HepG2 (cell line): ENCODE measurements around the gene DELE1. TPM values are rescaled to one million over a fixed set of nuclear protein-coding genes. Genes with fewer than 3 reads are reported as not detected.

Source experiments
- ATF7-NPFF ChIP-seq: sonication (generic); formaldehyde crosslinking; IDR thresholded peaks from 2 replicates; pipeline ENCODE4 v1.8.1; 2023; ENCODE audit warnings: mild to moderate bottlenecking, low read depth, missing genetic modification reagents, moderate library complexity
- CAMTA2 ChIP-seq: sonication (generic); formaldehyde crosslinking; IDR thresholded peaks from 2 replicates; pipeline ENCODE4 v1.4.0; 2020; ENCODE audit warnings: mild to moderate bottlenecking, missing genetic modification reagents, borderline replicate concordance
- ELF4 ChIP-seq: sonication (generic); formaldehyde crosslinking; IDR thresholded peaks from 2 replicates; pipeline ENCODE4 v1.5.0; 2020; ENCODE audit warnings: missing genetic modification reagents, mild to moderate bottlenecking, moderate library complexity, borderline replicate concordance
- HDAC2 ChIP-seq: sonication (generic); formaldehyde crosslinking; IDR thresholded peaks from 2 replicates; pipeline ENCODE4 v1.4.0; 2020; ENCODE audit warnings: missing genetic modification reagents
- KAT8 ChIP-seq: IDR thresholded peaks from 2 replicates; pipeline ENCODE4 v1.6.1; 2016; ENCODE audit warnings: missing genetic modification reagents, missing compliant biosample characterization
- MAFF ChIP-seq: IDR thresholded peaks from 2 replicates; pipeline ENCODE4 v1.6.1; 2011; ENCODE audit warnings: low read depth, low read length, improper control_type of control experiment
- NKX3-1 ChIP-seq: sonication (generic); formaldehyde crosslinking; IDR thresholded peaks from 2 replicates; pipeline ENCODE4 v1.5.0; 2020; ENCODE audit warnings: missing genetic modification reagents
- RBAK ChIP-seq: sonication (generic); formaldehyde crosslinking; IDR thresholded peaks from 2 replicates; pipeline ENCODE4 v1.5.1; 2020; ENCODE audit warnings: mild to moderate bottlenecking, missing genetic modification reagents
- SALL1 ChIP-seq: sonication (generic); formaldehyde crosslinking; IDR thresholded peaks from 2 replicates; pipeline ENCODE4 v1.8.0; 2022; ENCODE audit warnings: mild to moderate bottlenecking, missing genetic modification reagents
- SALL2 ChIP-seq: sonication (generic); formaldehyde crosslinking; IDR thresholded peaks from 2 replicates; pipeline ENCODE4 v1.8.1; 2023; ENCODE audit warnings: mild to moderate bottlenecking, missing genetic modification reagents, inconsistent platforms
- SP5 ChIP-seq: IDR thresholded peaks from 2 replicates; pipeline ENCODE4 v1.6.1; 2016; ENCODE audit warnings: low read depth, borderline replicate concordance
- TAF15 ChIP-seq: fragments of 200-400 bp; formaldehyde crosslinking; IDR thresholded peaks from one replicate; pipeline ENCODE4 v1.6.1; 2018; ENCODE audit warnings: mild to moderate bottlenecking, low read depth, low read length; ENCODE audit not compliant: poor library complexity, severe bottlenecking
- ZFYVE20 ChIP-seq: sonication (generic); formaldehyde crosslinking; IDR thresholded peaks from 2 replicates; pipeline ENCODE4 v1.8.0; 2023; ENCODE audit warnings: low read depth, mild to moderate bottlenecking, moderate library complexity, missing genetic modification reagents, borderline replicate concordance
- ZMYM3 ChIP-seq: sonication (generic); formaldehyde crosslinking; IDR thresholded peaks from 2 replicates; pipeline ENCODE4 v1.5.1; 2020; ENCODE audit warnings: mild to moderate bottlenecking, missing genetic modification reagents
- ZNF12 ChIP-seq: sonication (generic); formaldehyde crosslinking; IDR thresholded peaks from 2 replicates; pipeline ENCODE4 v1.5.0; 2020; ENCODE audit warnings: missing genetic modification reagents
- ZNF335 ChIP-seq: sonication (generic); formaldehyde crosslinking; IDR thresholded peaks from 2 replicates; pipeline ENCODE4 v1.4.0; 2020; ENCODE audit warnings: missing genetic modification reagents
- ZNF670 ChIP-seq: sonication (generic); formaldehyde crosslinking; IDR thresholded peaks from 2 replicates; pipeline ENCODE4 v1.8.0; 2022; ENCODE audit warnings: mild to moderate bottlenecking, missing genetic modification reagents, borderline replicate concordance
- ZNF792 ChIP-seq: IDR thresholded peaks from 2 replicates; pipeline ENCODE4 v1.6.1; 2016
- ZNF879 ChIP-seq: sonication (generic); formaldehyde crosslinking; IDR thresholded peaks from 2 replicates; pipeline ENCODE4 v1.8.1; 2023; ENCODE audit warnings: missing genetic modification reagents
- polyA plus RNA-seq, 8 experiments: library from polyadenylated mRNA; depleted of rRNA in 3 of 8; stranded (reverse) in 7 of 8; unstranded in 1 of 8; fragments of >200 nt; fragmentation: Illumina TruSeq in 4 of 8; extraction: Trizol in 4 of 8; gene quantifications; 2 replicates each; pipeline versions ENCODE4 v1.2.1 to v1.2.3, GENCODE V29; 2011 to 2016; ENCODE audit warnings: low read depth in 4 of 8, missing spikeins in 1 of 8, mixed read lengths in 1 of 8; ENCODE audit not compliant: insufficient read depth in 1 of 8
- total RNA-seq, 5 experiments: library from RNA; depleted of rRNA; stranded (reverse); fragments of >200 nt; fragmentation: Illumina TruSeq; extraction: Trizol; gene quantifications; 2 replicates each; pipeline ENCODE4 v1.2.3, GENCODE V29; 2016; ENCODE audit warnings: low read depth in 1 of 5
- TF ChIP-seq, protein P1 (sequence below): sonication (generic); formaldehyde crosslinking; conservative IDR thresholded peaks from 2 replicates; pipeline ENCODE4 v1.4.0; 2020; ENCODE audit warnings: missing genetic modification reagents
- TF ChIP-seq, protein P2 (sequence below): sonication (generic); formaldehyde crosslinking; IDR thresholded peaks from 2 replicates; pipeline ENCODE4 v1.5.0; 2020; ENCODE audit warnings: mild to moderate bottlenecking, missing genetic modification reagents, borderline replicate concordance

Gene DELE1
- total and polyA plus RNA-seq, 2 of the 13 experiments (the other 11 are each of a cell fraction or from before 2014, with no cell fraction given), result 57.5 to 90.3 TPM

DNA sequence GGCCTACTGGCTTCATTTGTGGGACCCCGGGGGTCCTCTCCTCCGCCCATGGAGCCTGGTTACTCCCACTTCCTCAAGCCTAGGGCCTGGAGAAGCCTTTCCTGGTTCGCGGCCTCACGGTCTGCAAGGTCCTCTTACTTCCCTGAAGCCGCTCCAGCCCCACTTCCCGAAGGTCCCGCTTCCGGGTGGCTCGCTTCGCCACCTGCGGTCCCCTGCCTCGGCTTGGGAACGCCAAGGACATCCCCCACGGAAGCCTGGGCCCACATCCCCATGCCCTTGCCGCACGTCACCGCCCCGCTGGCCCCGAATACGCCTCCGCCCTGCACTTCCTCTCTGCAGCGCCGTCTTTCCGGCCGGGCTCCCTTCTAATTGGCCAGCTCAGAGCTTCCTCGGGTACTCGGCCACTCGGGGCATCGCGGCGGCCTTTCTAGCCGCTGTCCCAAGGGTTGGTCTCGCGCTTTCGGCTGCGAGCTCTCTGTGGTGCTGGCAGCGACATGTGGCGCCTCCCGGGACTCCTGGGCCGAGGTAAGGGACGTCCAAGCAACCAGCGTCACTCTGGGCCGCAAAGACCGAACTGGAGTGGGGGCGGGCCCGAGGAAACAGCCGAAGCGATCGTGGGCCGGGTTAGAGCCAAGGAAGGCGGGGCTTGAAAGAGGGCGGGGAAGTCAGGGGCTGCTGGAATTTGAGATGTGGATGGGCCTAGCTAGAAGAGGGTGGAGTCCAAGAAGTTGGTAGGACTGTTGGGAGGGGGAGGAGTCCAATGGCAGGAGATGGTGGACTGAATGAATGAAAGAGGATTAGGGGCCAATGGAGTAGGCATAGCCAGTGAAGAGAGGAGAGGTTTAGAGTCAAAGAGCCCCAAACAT lies at the start of gene DELE1 (continued):
- TF ChIP-seq SALL1 (peak; percentile 86), ZNF670 (CRISPR knock-in tag) (0 out of 2 replicates have a peak, but pooled peaks have one; percentile 50), ZNF335 (CRISPR knock-in tag) (no peak), HDAC2 (CRISPR knock-in tag) (peak; percentile 74), ZFYVE20 (CRISPR knock-in tag) (no peak; the same call in 1 of the 2 replicates), CAMTA2 (no peak; the same call in 1 of the 2 replicates), TAF15 (no peak), SP5 (CRISPR knock-in tag) (peak; percentile 82), ZNF792 (CRISPR knock-in tag) (no peak), KAT8 (peak; percentile 97), MAFF (no peak), ELF4 (CRISPR knock-in tag) (peak; percentile 73; the same call in 1 of the 2 replicates), ZNF12 (0 out of 2 replicates have a peak, but pooled peaks have one; percentile 19), ZMYM3 (CRISPR knock-in tag) (0 out of 2 replicates have a peak, but pooled peaks have one; percentile 34), ATF7-NPFF (CRISPR knock-in tag) (peak; percentile 59; the same call in 1 of the 2 replicates), RBAK (CRISPR knock-in tag) (peak; percentile 39; the same call in 1 of the 2 replicates), ZNF879 (CRISPR knock-in tag) (peak; percentile 89), SALL2 (peak; percentile 33; the same call in 1 of the 2 replicates), NKX3-1 (CRISPR knock-in tag) (no peak)
- TF ChIP-seq, protein P1, sequence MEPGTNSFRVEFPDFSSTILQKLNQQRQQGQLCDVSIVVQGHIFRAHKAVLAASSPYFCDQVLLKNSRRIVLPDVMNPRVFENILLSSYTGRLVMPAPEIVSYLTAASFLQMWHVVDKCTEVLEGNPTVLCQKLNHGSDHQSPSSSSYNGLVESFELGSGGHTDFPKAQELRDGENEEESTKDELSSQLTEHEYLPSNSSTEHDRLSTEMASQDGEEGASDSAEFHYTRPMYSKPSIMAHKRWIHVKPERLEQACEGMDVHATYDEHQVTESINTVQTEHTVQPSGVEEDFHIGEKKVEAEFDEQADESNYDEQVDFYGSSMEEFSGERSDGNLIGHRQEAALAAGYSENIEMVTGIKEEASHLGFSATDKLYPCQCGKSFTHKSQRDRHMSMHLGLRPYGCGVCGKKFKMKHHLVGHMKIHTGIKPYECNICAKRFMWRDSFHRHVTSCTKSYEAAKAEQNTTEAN (CRISPR knock-in tag), result no peak
- TF ChIP-seq, protein P2, sequence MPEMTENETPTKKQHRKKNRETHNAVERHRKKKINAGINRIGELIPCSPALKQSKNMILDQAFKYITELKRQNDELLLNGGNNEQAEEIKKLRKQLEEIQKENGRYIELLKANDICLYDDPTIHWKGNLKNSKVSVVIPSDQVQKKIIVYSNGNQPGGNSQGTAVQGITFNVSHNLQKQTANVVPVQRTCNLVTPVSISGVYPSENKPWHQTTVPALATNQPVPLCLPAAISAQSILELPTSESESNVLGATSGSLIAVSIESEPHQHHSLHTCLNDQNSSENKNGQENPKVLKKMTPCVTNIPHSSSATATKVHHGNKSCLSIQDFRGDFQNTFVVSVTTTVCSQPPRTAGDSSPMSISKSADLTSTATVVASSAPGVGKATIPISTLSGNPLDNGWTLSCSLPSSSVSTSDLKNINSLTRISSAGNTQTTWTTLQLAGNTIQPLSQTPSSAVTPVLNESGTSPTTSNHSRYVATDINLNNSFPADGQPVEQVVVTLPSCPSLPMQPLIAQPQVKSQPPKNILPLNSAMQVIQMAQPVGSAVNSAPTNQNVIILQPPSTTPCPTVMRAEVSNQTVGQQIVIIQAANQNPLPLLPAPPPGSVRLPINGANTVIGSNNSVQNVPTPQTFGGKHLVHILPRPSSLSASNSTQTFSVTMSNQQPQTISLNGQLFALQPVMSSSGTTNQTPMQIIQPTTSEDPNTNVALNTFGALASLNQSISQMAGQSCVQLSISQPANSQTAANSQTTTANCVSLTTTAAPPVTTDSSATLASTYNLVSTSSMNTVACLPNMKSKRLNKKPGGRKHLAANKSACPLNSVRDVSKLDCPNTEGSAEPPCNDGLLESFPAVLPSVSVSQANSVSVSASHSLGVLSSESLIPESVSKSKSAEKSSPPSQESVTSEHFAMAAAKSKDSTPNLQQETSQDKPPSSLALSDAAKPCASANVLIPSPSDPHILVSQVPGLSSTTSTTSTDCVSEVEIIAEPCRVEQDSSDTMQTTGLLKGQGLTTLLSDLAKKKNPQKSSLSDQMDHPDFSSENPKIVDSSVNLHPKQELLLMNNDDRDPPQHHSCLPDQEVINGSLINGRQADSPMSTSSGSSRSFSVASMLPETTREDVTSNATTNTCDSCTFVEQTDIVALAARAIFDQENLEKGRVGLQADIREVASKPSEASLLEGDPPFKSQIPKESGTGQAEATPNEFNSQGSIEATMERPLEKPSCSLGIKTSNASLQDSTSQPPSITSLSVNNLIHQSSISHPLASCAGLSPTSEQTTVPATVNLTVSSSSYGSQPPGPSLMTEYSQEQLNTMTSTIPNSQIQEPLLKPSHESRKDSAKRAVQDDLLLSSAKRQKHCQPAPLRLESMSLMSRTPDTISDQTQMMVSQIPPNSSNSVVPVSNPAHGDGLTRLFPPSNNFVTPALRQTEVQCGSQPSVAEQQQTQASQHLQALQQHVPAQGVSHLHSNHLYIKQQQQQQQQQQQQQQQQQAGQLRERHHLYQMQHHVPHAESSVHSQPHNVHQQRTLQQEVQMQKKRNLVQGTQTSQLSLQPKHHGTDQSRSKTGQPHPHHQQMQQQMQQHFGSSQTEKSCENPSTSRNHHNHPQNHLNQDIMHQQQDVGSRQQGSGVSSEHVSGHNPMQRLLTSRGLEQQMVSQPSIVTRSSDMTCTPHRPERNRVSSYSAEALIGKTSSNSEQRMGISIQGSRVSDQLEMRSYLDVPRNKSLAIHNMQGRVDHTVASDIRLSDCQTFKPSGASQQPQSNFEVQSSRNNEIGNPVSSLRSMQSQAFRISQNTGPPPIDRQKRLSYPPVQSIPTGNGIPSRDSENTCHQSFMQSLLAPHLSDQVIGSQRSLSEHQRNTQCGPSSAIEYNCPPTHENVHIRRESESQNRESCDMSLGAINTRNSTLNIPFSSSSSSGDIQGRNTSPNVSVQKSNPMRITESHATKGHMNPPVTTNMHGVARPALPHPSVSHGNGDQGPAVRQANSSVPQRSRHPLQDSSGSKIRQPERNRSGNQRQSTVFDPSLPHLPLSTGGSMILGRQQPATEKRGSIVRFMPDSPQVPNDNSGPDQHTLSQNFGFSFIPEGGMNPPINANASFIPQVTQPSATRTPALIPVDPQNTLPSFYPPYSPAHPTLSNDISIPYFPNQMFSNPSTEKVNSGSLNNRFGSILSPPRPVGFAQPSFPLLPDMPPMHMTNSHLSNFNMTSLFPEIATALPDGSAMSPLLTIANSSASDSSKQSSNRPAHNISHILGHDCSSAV (CRISPR knock-in tag), result no peak
